Adrenal gland (tissue), 5 donors: Measurements from ENCODE around the gene AMN.

Source experiments
- POLR2A ChIP-seq, 2 donors: fragments of 450-650 bp; IDR thresholded peaks; one replicate each; pipeline ENCODE4 v1.6.1; 2017; ENCODE audit warnings: antibody characterized with exemption in 2 of 2, mild to moderate bottlenecking in 2 of 2, moderate library complexity in 1 of 2
- TF ChIP-seq, protein P1 (sequence below), 6 experiments: fragments of 450-650 bp in 4 of 6; fragments of 200-600 bp in 2 of 6; sonication (generic) in 1 of 6; IDR thresholded peaks; 1 replicate in 5 of 6; 2 replicates in 1 of 6; pipeline versions ENCODE4 v1.5.1 to v1.8.0; 2016 to 2021; ENCODE audit warnings: antibody characterized with exemption in 6 of 6, mild to moderate bottlenecking in 2 of 6, moderate library complexity in 1 of 6
- donor health status: DM: no; HTN: no; CAD: no.

DNA sequence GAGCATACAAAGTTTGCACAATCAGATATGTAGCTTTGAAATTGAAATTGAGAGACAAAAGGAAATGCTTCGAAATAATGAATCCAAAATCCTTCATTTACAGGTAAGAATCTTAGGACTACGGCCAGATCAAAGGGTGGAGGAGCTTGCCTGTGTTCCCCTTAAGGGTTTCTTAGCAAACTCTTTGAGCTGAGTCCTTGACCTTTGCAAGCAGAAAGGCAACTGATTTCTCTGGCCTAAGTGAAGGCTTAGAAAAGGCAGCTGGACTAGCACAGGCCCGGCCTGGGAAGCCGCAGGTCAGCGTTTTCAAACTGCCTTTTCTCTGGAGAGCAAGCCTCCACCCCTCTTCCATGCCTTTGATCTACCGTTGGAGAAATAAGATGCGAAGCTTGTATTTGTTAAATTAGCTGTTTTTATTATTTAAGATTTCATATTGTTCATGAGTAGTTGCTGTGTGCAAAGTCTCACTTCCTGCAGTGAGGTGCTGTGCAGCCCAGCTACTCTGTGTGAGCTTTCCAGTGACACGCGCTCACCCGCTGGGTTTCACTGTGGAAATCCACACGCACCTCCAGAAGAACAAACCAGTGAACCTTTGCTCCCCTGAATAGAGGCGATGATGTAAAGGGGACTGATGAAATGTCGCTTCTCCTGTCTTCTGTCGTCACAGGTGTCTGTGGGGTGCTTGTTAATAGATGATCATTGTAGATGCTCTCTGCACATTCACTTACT, 25.0 kb upstream of the AMN start:
- TF ChIP-seq, protein P1, sequence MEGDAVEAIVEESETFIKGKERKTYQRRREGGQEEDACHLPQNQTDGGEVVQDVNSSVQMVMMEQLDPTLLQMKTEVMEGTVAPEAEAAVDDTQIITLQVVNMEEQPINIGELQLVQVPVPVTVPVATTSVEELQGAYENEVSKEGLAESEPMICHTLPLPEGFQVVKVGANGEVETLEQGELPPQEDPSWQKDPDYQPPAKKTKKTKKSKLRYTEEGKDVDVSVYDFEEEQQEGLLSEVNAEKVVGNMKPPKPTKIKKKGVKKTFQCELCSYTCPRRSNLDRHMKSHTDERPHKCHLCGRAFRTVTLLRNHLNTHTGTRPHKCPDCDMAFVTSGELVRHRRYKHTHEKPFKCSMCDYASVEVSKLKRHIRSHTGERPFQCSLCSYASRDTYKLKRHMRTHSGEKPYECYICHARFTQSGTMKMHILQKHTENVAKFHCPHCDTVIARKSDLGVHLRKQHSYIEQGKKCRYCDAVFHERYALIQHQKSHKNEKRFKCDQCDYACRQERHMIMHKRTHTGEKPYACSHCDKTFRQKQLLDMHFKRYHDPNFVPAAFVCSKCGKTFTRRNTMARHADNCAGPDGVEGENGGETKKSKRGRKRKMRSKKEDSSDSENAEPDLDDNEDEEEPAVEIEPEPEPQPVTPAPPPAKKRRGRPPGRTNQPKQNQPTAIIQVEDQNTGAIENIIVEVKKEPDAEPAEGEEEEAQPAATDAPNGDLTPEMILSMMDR (IDR thresholded peaks at IDR 0.05) = no peak
- no peak for TF ChIP-seq POLR2A (IDR thresholded peaks at IDR 0.05)
